HG02623 (cell line): Measurements from ENCODE around the gene TCP10L.

ENCODE experiments used
- ATAC-seq: cut with Tn5 transposase; IDR thresholded peaks from one replicate; pipeline ENCODE4 v1.9.1; 2021; ENCODE audit warnings: moderate library complexity; ENCODE audit not compliant: unreplicated experiment

TCP10L gene

GRCh38 chr21:32525282-32525681 lies 60.0 kb downstream of the TCP10L start:
- no peak for ATAC-seq

- no peak for ATAC-seq
Observed at GRCh38 chr21:32523988-32524719, 61.2 kb downstream of the TCP10L start.
